Endothelial cell of umbilical vein (primary cell): ENCODE results near the gene ZNF512. TPM values are rescaled to one million over a fixed set of nuclear protein-coding genes. Genes with fewer than 3 reads are reported as not detected.
"Not testable (repeated sequence)": the region's sequence is repeated elsewhere in the genome, so short reads cannot be mapped to it uniquely, and the experiment has no call there.

ENCODE experiments used
- BruUV-seq: library from RNA; stranded (reverse); fragments of 400-500 nt; replicated peaks from 2 replicates; lab custom pipeline; 2021; lab: Mats Ljungman, UMichigan
- CTCF ChIA-PET: fragments of 300-600, 350-600 bp; sonication (Branson Sonifier 250); formaldehyde crosslinking; loops from one replicate; lab custom pipeline; 2021; ENCODE audit warnings: antibody characterized with exemption, inconsistent platforms; lab: Charles Lee
- POLR2A ChIA-PET: fragments of 300-600, 350-600 bp; sonication (Branson Sonifier 250); formaldehyde crosslinking; loops from one replicate; lab custom pipeline; 2021; ENCODE audit warnings: antibody characterized with exemption, inconsistent platforms; lab: Charles Lee
- DNase-seq: peaks from one replicate; pipeline ENCODE4 v3.0.0-alpha.2; 2011; ENCODE audit warnings: low read depth, low spot score
- FAIRE-seq: peaks from 2 replicates; lab custom pipeline; 2011; peaks lifted over from hg19 to GRCh38; lab: Jason Lieb, UNC
- H2AFZ ChIP-seq: 2 replicates; pipeline ENCODE4 v1.6.0; 2012; ENCODE audit warnings: low read depth, low read length, control low read depth, inconsistent platforms
- H3K27ac ChIP-seq: 2 replicates; pipeline ENCODE4 v1.5.1; 2011; ENCODE audit warnings: low read depth, mild to moderate bottlenecking, control low read depth, low read length, moderate library complexity; ENCODE audit not compliant: insufficient read depth
- H3K27me3 ChIP-seq, 2 experiments: 2 replicates each; pipeline versions ENCODE4 v1.6.0 to v1.6.1; 2011; ENCODE audit warnings: low read length in 2 of 2, mixed read lengths in 1 of 2; ENCODE audit not compliant: control insufficient read depth in 2 of 2, insufficient read depth in 2 of 2
- H3K36me3 ChIP-seq, 2 experiments: 2 replicates in 1 of 2; 3 replicates in 1 of 2; pipeline ENCODE4 v1.5.1; 2011; ENCODE audit warnings: low read length in 2 of 2, mild to moderate bottlenecking in 1 of 2, moderate library complexity in 1 of 2; ENCODE audit not compliant: control insufficient read depth in 2 of 2, insufficient read depth in 2 of 2; ENCODE audit errors: extremely low read depth in 1 of 2
- H3K4me1 ChIP-seq: 3 replicates; pipeline ENCODE4 v1.5.1; 2011; ENCODE audit warnings: mild to moderate bottlenecking, low read length; ENCODE audit not compliant: control insufficient read depth, insufficient read depth; ENCODE audit errors: extremely low read depth
- H3K4me2 ChIP-seq: 2 replicates; pipeline ENCODE4 v1.6.1; 2011; ENCODE audit warnings: low read length, control low read depth, mixed read lengths; ENCODE audit not compliant: insufficient read depth
- H3K4me3 ChIP-seq, 3 experiments: fragments of 200-600 bp in 1 of 3; sonication (generic), shearing (Covaris generic) in 1 of 3; replicated peaks in 1 of 3; 2 replicates each; pipeline ENCODE4 v1.5.1; 2011 to 2016; ENCODE audit warnings: control low read depth in 3 of 3, low read length in 3 of 3, mild to moderate bottlenecking in 2 of 3, inconsistent platforms in 1 of 3, low read depth in 1 of 3, moderate library complexity in 1 of 3; ENCODE audit not compliant: insufficient read depth in 1 of 3
- H3K79me2 ChIP-seq: 2 replicates; pipeline ENCODE4 v1.6.0; 2012; ENCODE audit warnings: low read length, inconsistent platforms; ENCODE audit not compliant: control insufficient read depth, insufficient read depth
- H3K9ac ChIP-seq: replicated peaks from 2 replicates; pipeline ENCODE3; 2011; ENCODE audit warnings: low read length, control low read depth; ENCODE audit not compliant: insufficient read depth; ENCODE audit errors: extremely low read depth
- H3K9me1 ChIP-seq: replicated peaks from 3 replicates; pipeline ENCODE4 v1.6.0; 2011; ENCODE audit warnings: mild to moderate bottlenecking, low read length; ENCODE audit not compliant: control insufficient read depth, insufficient read depth; ENCODE audit errors: extremely low read depth
- H3K9me3 ChIP-seq: replicated peaks from 2 replicates; pipeline ENCODE4 v1.5.1; 2012; ENCODE audit warnings: low read length, inconsistent platforms; ENCODE audit not compliant: control insufficient read depth, insufficient read depth
- H4K20me1 ChIP-seq: replicated peaks from 2 replicates; pipeline ENCODE3; 2011; ENCODE audit warnings: mild to moderate bottlenecking, low read length; ENCODE audit not compliant: control insufficient read depth, insufficient read depth; ENCODE audit errors: extremely low read depth
- CTCF ChIP-seq, 2 donors: IDR thresholded peaks; 1 replicate in 1 of 2; 2 replicates in 1 of 2; pipeline ENCODE4 v1.5.1; 2011; ENCODE audit warnings: low read length in 2 of 2, mild to moderate bottlenecking in 2 of 2, moderate library complexity in 2 of 2, control low read depth in 1 of 2, inconsistent platforms in 1 of 2, low read depth in 1 of 2; ENCODE audit not compliant: insufficient read depth in 1 of 2; ENCODE audit errors: extremely low read depth in 1 of 2
- EZH2 ChIP-seq: IDR thresholded peaks from 2 replicates; pipeline ENCODE4 v1.6.1; 2012; ENCODE audit warnings: borderline replicate concordance, low read depth, mild to moderate bottlenecking, moderate library complexity, low read length, inconsistent platforms; ENCODE audit not compliant: severe bottlenecking
- FOS ChIP-seq: IDR thresholded peaks from 2 replicates; pipeline ENCODE4 v1.6.1; 2011; ENCODE audit warnings: mild to moderate bottlenecking, low read length, moderate library complexity, borderline replicate concordance; ENCODE audit not compliant: insufficient read depth
- GATA2 ChIP-seq: IDR thresholded peaks from 2 replicates; pipeline ENCODE4 v1.7.0; 2011; ENCODE audit warnings: low read depth, mild to moderate bottlenecking, moderate library complexity, mixed read lengths, low read length; ENCODE audit not compliant: insufficient read length, insufficient read depth
- JUN ChIP-seq: IDR thresholded peaks from 2 replicates; pipeline ENCODE4 v1.6.1; 2011; ENCODE audit warnings: borderline replicate concordance, low read depth; ENCODE audit not compliant: insufficient read length, insufficient read depth
- MAX ChIP-seq: IDR thresholded peaks from 2 replicates; pipeline ENCODE4 v1.6.1; 2011; ENCODE audit not compliant: insufficient read depth, insufficient read length
- MYC ChIP-seq: IDR thresholded peaks from one replicate; pipeline ENCODE4 v1.6.1; 2011; ENCODE audit warnings: mild to moderate bottlenecking, low read depth, low read length
- POLR2A ChIP-seq: IDR thresholded peaks from 2 replicates; pipeline ENCODE4 v1.6.1; 2012; ENCODE audit warnings: low read depth, mild to moderate bottlenecking, control low read depth, low read length
- POLR2AphosphoS5 ChIP-seq: IDR thresholded peaks from 2 replicates; pipeline ENCODE4 v1.6.1; 2012; ENCODE audit warnings: low read depth, mild to moderate bottlenecking, control low read depth, low read length, moderate library complexity; ENCODE audit not compliant: insufficient read depth
- dilution Hi-C: fragments of 300-500 bp; cut with MboI; formaldehyde crosslinking; loops from one replicate; pipeline ENCODE4 v1.15.0; 2019; ENCODE audit warnings: low sequenced_read_pairs; ENCODE audit not compliant: extremely low pct_ligation_motif_present
- intact Hi-C: fragments of 100-400 bp; cut with micrococcal nuclease; formaldehyde crosslinking; loops from one replicate; pipeline ENCODE4 v1.10.0; 2022
- polyA plus RNA-seq, 4 experiments: library from polyadenylated mRNA; depleted of rRNA in 3 of 4; stranded (reverse) in 3 of 4; unstranded in 1 of 4; fragments of >200 nt; gene quantifications; 2 replicates each; pipeline versions ENCODE4 v1.2.1 to v1.2.3, GENCODE V29; 2011 to 2012; ENCODE audit warnings: missing spikeins in 1 of 4
- total RNA-seq: library from RNA; stranded (reverse); gene quantifications from 2 replicates; pipeline ENCODE4 v1.2.3, GENCODE V29; 2021

Gene ZNF512
- total and polyA plus RNA-seq, 2 donors (not counting 3 experiments of a cell fraction or from before 2014, with no cell fraction given), result 17.8 to 37.0 TPM

- no peak overlapping the region for H3K4me3 ChIP-seq
- no peak for TF ChIP-seq POLR2AphosphoS5
- TF ChIP-seq MAX, result no peak
- TF ChIP-seq CTCF (IDR thresholded peaks at IDR 0.05; ENCODE audit: extremely low read depth in 1 of 2, insufficient read depth in 1 of 2, low read depth in 1 of 2, low read length in 2 of 2), result no peak
- no peak for TF ChIP-seq JUN
- TF ChIP-seq POLR2A, result no peak
- no peak for TF ChIP-seq FOS
- no peak for TF ChIP-seq EZH2
- TF ChIP-seq MYC, result no peak
- no peak for TF ChIP-seq GATA2
- H3K36me3 ChIP-seq, result no peaks in the 10 kb centered on the region
- FAIRE-seq (no peak), DNase-seq (no peak)
- ChIA-PET CTCF (no interaction called here), POLR2A (no interaction called here)
- intact Hi-C loops (no loop called here), dilution Hi-C loops (loop anchor here (25.0 kb wide), 1 partner anchor 131 kb away; no protein-coding TSS in a partner anchor)
- H3K27me3 ChIP-seq, result no peaks in the 10 kb centered on the region
- H3K9me1 ChIP-seq, result no peaks in the 10 kb centered on the region
- no peak overlapping the region for H2AFZ ChIP-seq
- no peak overlapping the region for H3K27ac ChIP-seq
- peaks cover 6% of the 10 kb centered on the region for H4K20me1 ChIP-seq
- no peak overlapping the region for H3K9ac ChIP-seq
- H3K9me3 ChIP-seq, result no peaks in the 10 kb centered on the region
- peaks cover 93% of the 10 kb centered on the region for H3K79me2 ChIP-seq
- H3K4me1 ChIP-seq, result peaks cover 2% of the 10 kb centered on the region
- no peak overlapping the region for H3K4me2 ChIP-seq
- no TSS peak for BruUV-seq
Observed at GRCh38 chr2:27593240-27593639, 10.4 kb downstream of the ZNF512 start.

GRCh38 chr2:27594020-27594703 is 11.3 kb downstream of the ZNF512 start:
- POLR2A ChIA-PET, result not testable (repeated sequence)

More at GRCh38 chr2:27594020-27594703, 11.3 kb downstream of the ZNF512 start:
- H3K27me3 ChIP-seq, H3K36me3 ChIP-seq, CTCF ChIA-PET, H2AFZ ChIP-seq, FAIRE-seq, H3K4me3 ChIP-seq, DNase-seq, BruUV-seq, H4K20me1 ChIP-seq, H3K4me2 ChIP-seq, H3K9me1 ChIP-seq, H3K9me3 ChIP-seq, intact Hi-C loops, H3K4me1 ChIP-seq, H3K9ac ChIP-seq, H3K27ac ChIP-seq: not testable (repeated sequence)
- dilution Hi-C loops, result loop anchor here (25.0 kb wide), 1 partner anchor 132 kb away; no protein-coding TSS in a partner anchor
- peaks cover 91% of the 10 kb centered on the region for H3K79me2 ChIP-seq
